Psoas muscle (tissue), 8 donors: ENCODE results near the gene HSPB3. TPM values are rescaled to one million over a fixed set of nuclear protein-coding genes. Genes with fewer than 3 reads are reported as not detected.

ENCODE experiments used
- ATAC-seq, 4 donors: fragments of 200-7000 bp; cut with Tn5 transposase; one replicate each; pipeline ENCODE4 v1.9.1; 2020; ENCODE audit warnings: moderate library complexity in 3 of 4, mild to moderate bottlenecking in 2 of 4
- DNase-seq, 2 donors: peaks; one replicate each; pipeline ENCODE4 v3.0.0-alpha.2; 2020
- H3K27ac ChIP-seq: fragments of 200-600 bp; one replicate; pipeline ENCODE4 v1.8.0; 2022
- H3K27me3 ChIP-seq, 3 donors: fragments of 200-600 bp in 1 of 3; one replicate each; pipeline versions ENCODE4 v1.6.1 to v1.8.0; 2013 to 2022; ENCODE audit warnings: low read length in 2 of 3, mild to moderate bottlenecking in 2 of 3, moderate library complexity in 1 of 3; ENCODE audit not compliant: insufficient read depth in 3 of 3
- H3K36me3 ChIP-seq, 2 donors: fragments of 200-600 bp in 1 of 2; one replicate each; pipeline versions ENCODE4 v1.6.1 to v1.8.0; 2013 to 2022; ENCODE audit warnings: low read depth in 1 of 2, mild to moderate bottlenecking in 1 of 2, moderate library complexity in 1 of 2; ENCODE audit not compliant: insufficient read depth in 1 of 2
- H3K4me1 ChIP-seq: fragments of 200-600 bp; one replicate; pipeline ENCODE4 v1.8.0; 2022
- H3K4me3 ChIP-seq: fragments of 200-600 bp; one replicate; pipeline ENCODE4 v1.8.0; 2022; ENCODE audit warnings: mild to moderate bottlenecking
- H3K9me3 ChIP-seq: fragments of 200-600 bp; one replicate; pipeline ENCODE4 v1.8.0; 2022
- WGBS, 3 donors: extraction: QIAGEN DNeasy Blood & Tissue Kit; methylation state at CpG; one replicate each; pipeline versions ENCODE4 v1.1.6 to v1.1.7; 2013; 5-methylcytosine and 5-hydroxymethylcytosine counted together
- intact Hi-C, 2 donors: fragments of 100-400 bp; cut with DNase I; formaldehyde crosslinking; loops; one replicate each; pipeline versions ENCODE4 v1.11.0 to v1.14.2; 2022
- polyA plus RNA-seq, 3 donors: library from polyadenylated mRNA; stranded (reverse); fragments of 200-250 nt; gene quantifications; one replicate each; pipeline ENCODE4 v1.2.3, GENCODE V29; 2013
- total RNA-seq, 4 donors: library from RNA; stranded (reverse); fragmentation: NEBNext Ultra II Directional in 2 of 4; extraction: Animal tissue kit (Norgen Biotek cat#: 25700) in 2 of 4; gene quantifications; one replicate each; pipeline versions ENCODE4 v1.2.1 to v1.2.4, GENCODE V29; 2021 to 2023
- TF ChIP-seq, protein P1 (sequence below): fragments of 200-600 bp; IDR thresholded peaks from one replicate; pipeline ENCODE4 v1.8.0; 2022; ENCODE audit warnings: antibody characterized with exemption
- donor health status: healthy with polysubstance abuse.
- donor health status: DM: no; HTN: no; CAD: no; lungs with moderate emphysema.
- donor health status: Bipolar disorder and iron deficiency.
- donor health status: healthy.
- donor health status: DM: yes; HTN: yes; CAD: no.
- donor health status: DM: no; HTN: no; CAD: no.
- donor health status: DM: no; HTN: no; CAD: no.
- donor health status: DM: yes; HTN: yes; CAD: no.

Gene HSPB3
- total and polyA plus RNA-seq, 7 donors, result 37.7 to 162 (median 139) TPM

DNA sequence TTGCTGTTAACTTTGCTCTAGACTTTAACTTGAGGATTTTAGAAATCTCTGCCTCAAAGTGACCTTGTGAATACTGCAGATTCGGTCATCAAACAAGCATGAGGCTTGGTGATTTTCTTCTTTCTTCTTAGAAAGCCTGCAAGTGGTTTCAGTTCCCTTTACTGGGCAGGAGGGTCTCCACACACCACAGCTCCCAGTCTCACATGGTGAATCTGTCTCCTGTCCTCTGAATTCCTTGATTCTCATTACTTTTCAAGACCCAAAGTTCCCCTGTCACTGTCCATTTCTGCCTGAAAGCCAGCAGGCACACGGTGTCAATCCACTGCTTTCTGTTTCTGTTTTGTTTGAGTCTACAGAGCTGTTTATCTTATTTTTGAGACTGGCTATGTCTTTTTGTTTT is 14.1 kb downstream of the HSPB3 start:
- TF ChIP-seq, protein P1, sequence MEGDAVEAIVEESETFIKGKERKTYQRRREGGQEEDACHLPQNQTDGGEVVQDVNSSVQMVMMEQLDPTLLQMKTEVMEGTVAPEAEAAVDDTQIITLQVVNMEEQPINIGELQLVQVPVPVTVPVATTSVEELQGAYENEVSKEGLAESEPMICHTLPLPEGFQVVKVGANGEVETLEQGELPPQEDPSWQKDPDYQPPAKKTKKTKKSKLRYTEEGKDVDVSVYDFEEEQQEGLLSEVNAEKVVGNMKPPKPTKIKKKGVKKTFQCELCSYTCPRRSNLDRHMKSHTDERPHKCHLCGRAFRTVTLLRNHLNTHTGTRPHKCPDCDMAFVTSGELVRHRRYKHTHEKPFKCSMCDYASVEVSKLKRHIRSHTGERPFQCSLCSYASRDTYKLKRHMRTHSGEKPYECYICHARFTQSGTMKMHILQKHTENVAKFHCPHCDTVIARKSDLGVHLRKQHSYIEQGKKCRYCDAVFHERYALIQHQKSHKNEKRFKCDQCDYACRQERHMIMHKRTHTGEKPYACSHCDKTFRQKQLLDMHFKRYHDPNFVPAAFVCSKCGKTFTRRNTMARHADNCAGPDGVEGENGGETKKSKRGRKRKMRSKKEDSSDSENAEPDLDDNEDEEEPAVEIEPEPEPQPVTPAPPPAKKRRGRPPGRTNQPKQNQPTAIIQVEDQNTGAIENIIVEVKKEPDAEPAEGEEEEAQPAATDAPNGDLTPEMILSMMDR, result no peak
- peak overlapping the region; percentile 41 for H3K4me3 ChIP-seq
- DNase-seq, result no peak
- peaks cover 13% of the 10 kb centered on the region for H3K4me1 ChIP-seq
- peak overlapping the region; percentile 3 for H3K27ac ChIP-seq
- H3K36me3 ChIP-seq, result no peaks in the 10 kb centered on the region
- no peaks in the 10 kb centered on the region for H3K9me3 ChIP-seq
- H3K27me3 ChIP-seq, result no peaks in the 10 kb centered on the region
- WGBS, 3 donors, result 25 to 46% (median 30%) methylated on average over 2 of the region's 2 CpGs
- no peak for ATAC-seq
- intact Hi-C loops, result no loop called here

DNA sequence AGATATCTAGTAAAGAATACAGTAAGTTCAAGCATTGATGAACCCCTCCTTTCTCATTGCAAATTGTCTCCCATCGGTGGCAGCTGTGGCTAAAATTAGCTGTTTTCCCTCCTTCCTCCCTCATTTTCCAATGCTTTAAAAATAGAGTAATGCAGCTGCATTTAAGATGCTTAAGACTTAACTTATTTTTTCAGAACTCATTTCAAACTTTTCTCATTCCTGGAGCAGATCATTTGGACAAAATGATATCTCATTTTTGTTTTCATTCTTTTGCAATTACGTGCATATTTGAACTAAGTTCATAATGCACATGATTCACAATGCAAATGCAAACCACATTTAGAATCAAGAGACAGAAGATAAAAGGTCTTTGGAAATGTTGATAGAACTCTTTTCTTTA is 14.6 kb downstream of the HSPB3 start:
- intact Hi-C loops, result no loop called here
- TF ChIP-seq, protein P1, result no peak
- no peak for ATAC-seq

DNA sequence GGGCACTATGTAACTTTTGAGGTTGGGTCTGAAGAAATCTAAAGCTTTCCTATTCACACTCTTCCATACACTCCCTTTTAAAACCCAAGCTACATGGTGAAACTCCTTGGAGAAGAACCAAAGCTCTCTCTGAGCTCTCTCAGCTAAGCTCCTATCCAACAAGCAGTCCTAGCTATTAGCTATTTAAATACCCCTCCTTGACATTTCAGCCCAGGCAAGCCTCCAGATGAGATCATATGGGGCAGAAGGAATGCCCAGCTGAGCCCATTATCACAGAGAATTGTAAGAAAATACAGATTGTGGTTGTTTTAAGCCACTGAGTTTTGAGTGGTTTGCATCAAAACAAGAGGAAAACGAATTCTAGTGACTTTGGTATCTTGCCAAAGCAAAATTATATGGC is 15.2 kb downstream of the HSPB3 start:
- Histone ChIP-seq H3K4me3 (peak overlapping the region; percentile 41), H3K27ac (no peak overlapping the region), H3K36me3 (no peaks in the 10 kb centered on the region), H3K27me3 (no peaks in the 10 kb centered on the region), H3K9me3 (no peaks in the 10 kb centered on the region), H3K4me1 (peaks cover 13% of the 10 kb centered on the region)
- TF ChIP-seq, protein P1, result no peak
- whole genome bisulfite sequencing, 3 donors, result 30 to 56% (median 45%) methylated on average over 1 of the region's 1 CpG
- intact Hi-C loops, result no loop called here
- ATAC-seq, result peak in 2 of 4 donors; percentile 43 to 46
- no peak for DNase-seq

More for the DNA sequence above, 14.6 kb downstream of the HSPB3 start:
- Histone ChIP-seq H3K9me3 (no peaks in the 10 kb centered on the region), H3K27me3 (no peaks in the 10 kb centered on the region), H3K27ac (peak overlapping the region; percentile 3), H3K4me3 (peak overlapping the region; percentile 41), H3K4me1 (peaks cover 13% of the 10 kb centered on the region), H3K36me3 (no peaks in the 10 kb centered on the region)
- no peak for DNase-seq
- WGBS, 3 donors, result 30 to 32% (median 32%) methylated on average over 2 of the region's 2 CpGs

DNA sequence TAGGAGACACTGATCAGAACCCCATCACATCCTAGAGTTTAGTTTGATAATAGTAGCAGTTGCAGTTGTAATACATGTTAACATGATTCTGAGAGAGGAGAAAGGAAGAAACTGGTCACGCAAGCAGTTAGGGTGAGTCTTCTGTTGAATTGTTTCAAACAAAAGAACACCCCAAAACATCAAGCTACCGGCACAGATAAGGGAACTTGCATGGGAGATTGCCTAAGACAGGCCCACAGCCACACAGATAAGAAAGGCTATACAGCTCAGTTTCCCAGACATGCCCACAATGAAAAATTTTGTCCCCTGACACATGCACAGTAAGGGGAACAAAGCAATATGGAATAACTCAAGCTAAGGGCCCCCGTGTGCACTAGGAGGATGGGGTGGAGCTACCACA is 15.9 kb downstream of the HSPB3 start:
- Histone ChIP-seq H3K36me3 (no peaks in the 10 kb centered on the region), H3K27ac (no peak overlapping the region), H3K9me3 (no peaks in the 10 kb centered on the region), H3K27me3 (no peaks in the 10 kb centered on the region), H3K4me3 (no peak overlapping the region), H3K4me1 (peaks cover 13% of the 10 kb centered on the region)
- no peak for DNase-seq
- ATAC-seq, result no peak
- TF ChIP-seq, protein P1, result no peak
- 63 to 67% (median 65%) methylated on average over 3 of the region's 3 CpGs for WGBS, 3 donors
- intact Hi-C loops, result no loop called here

DNA sequence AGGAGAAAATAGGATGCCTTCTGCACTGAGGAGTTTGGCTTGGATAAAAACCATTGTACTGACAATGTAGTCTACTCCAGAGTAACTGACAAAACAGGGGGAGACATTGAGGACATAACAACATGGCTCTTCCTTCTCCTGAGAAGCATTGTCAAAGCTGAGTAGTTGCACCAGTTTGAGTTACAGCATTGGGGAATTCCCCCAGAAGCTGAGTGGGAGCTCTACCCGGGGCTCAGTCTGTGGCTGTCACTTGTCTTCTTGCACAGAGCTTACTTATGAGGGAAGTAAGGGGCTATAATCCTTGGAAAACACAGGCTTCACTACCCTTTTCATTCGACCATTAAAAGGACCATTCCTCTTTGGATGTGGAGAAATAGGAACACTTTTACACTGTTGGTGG is 21.2 kb downstream of the HSPB3 start:
- Histone ChIP-seq H3K4me1 (no peaks in the 10 kb centered on the region), H3K27me3 (no peaks in the 10 kb centered on the region), H3K9me3 (no peaks in the 10 kb centered on the region), H3K36me3 (no peaks in the 10 kb centered on the region), H3K4me3 (no peak overlapping the region), H3K27ac (no peak overlapping the region)
- 69 to 80% (median 72%) methylated on average over 2 of the region's 2 CpGs for WGBS, 3 donors
- intact Hi-C loops, result no loop called here
- ATAC-seq (no peak), DNase-seq (no peak)
- TF ChIP-seq, protein P1, result no peak
